Measurements from ENCODE around the gene METTL15.
"Not testable (repeated sequence)": the region's sequence is repeated elsewhere in the genome, so short reads cannot be mapped to it uniquely, and the experiment has no call there.

Gene METTL15

DNA sequence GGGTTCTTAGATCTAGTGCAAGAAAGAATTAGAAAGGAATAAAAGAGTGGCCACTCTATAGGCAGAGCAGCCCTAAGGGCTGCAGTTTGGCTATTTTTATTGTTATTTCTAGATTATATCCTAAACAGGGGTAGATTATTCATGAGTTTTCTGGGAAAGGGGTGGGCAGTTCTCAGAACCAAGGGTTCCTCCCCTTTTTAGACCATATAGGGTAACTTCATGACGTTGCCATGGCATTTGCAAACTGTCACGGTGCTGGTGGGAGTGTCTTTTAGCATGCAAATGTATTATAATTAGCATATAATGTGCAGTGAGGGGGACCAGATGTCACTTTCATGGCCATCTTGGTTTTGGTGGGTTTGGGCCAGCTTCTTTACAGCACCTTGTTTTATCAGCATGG lies 44.6 kb downstream of the METTL15 start:
- Histone ChIP-seq H3K27me3 (ENCODE audit: control insufficient read depth, insufficient read depth, low read length) (no peaks in the 10 kb centered on the region), H3K27ac (ENCODE audit: low read depth, low read length) (no peak overlapping the region), H3K9ac (ENCODE audit: low read length) (no peak overlapping the region), H3K36me3 (ENCODE audit: control insufficient read depth, insufficient read depth, low read length) (peaks cover 3% of the 10 kb centered on the region), H3K4me1 (ENCODE audit: control insufficient read depth, insufficient read depth, low read length) (no peaks in the 10 kb centered on the region), H3K4me3 (ENCODE audit: low read length) (no peak overlapping the region)

DNA sequence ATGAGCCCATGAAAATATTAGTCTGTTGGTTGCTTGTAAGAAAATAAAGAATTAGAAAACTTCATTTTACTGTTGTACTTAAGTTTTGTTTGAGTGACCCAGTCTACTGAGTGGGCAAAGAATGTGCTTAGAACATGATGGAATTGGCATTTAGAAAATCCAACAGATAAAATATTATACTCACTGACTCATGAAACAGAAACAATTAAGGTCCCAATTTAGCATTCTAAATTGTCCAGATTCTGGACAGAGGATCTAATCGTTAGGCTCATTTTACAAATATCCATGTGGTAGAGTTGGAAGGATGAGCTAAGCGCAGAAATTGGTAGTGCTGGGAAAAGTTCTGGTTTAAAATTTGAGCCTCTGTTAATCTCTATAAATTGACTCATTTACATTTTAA lies 45.4 kb downstream of the METTL15 start:
- H3K4me3 ChIP-seq (ENCODE audit: low read length) = no peak overlapping the region
- H3K27me3 ChIP-seq (ENCODE audit: control insufficient read depth, insufficient read depth, low read length) = no peaks in the 10 kb centered on the region
- H3K36me3 ChIP-seq (ENCODE audit: control insufficient read depth, insufficient read depth, low read length) = peaks cover 8% of the 10 kb centered on the region
- no peak overlapping the region for H3K27ac ChIP-seq (ENCODE audit: low read depth, low read length)
- H3K9ac ChIP-seq (ENCODE audit: low read length) = no peak overlapping the region
- no peaks in the 10 kb centered on the region for H3K4me1 ChIP-seq (ENCODE audit: control insufficient read depth, insufficient read depth, low read length)

DNA sequence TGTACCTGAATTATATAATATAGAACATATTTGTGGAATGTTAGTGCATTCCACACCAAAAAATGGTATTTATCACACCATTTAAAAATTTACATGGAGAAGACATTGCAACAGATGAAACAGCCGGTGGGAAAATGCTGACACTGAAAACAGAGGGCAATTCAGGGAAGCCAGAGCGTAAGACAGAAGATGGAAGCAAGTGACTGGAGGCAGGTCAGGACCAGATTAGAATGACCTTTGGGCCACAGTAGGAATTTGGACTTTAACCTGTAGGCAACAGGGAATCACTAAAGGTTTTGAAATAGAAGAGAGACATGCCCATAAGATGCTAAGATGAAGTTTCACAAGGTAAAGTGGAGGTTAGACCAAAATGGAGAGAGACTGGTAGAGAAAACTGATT lies 60.5 kb downstream of the METTL15 start:
- Histone ChIP-seq H3K9ac (ENCODE audit: low read length) (no peak overlapping the region), H3K27me3 (ENCODE audit: control insufficient read depth, insufficient read depth, low read length) (no peaks in the 10 kb centered on the region), H3K27ac (ENCODE audit: low read depth, low read length) (no peak overlapping the region), H3K4me3 (ENCODE audit: low read length) (no peak overlapping the region), H3K4me1 (ENCODE audit: control insufficient read depth, insufficient read depth, low read length) (no peaks in the 10 kb centered on the region), H3K36me3 (ENCODE audit: control insufficient read depth, insufficient read depth, low read length) (no peaks in the 10 kb centered on the region)

DNA sequence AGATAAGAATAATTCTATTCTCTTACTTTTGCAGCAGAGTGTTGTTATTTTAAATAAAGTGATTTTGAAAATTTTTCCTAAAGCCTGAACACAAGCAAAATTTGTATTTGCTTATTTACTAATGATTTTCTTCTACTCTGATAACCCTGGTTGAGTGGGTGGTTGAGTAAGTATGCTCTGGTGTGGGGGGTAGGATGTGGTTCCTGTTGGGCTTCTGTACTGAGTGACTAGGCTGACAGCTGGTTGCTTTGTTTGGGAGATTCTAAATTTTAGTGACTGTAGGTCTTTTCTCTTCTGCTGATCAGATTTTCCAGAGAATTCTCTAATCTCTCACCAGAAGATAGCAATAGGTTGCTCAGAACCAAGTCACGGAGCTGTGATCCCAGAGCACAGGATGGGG lies 61.6 kb downstream of the METTL15 start:
- Histone ChIP-seq H3K9ac (ENCODE audit: low read length) (no peak overlapping the region), H3K4me3 (ENCODE audit: low read length) (no peak overlapping the region), H3K27me3 (ENCODE audit: control insufficient read depth, insufficient read depth, low read length) (no peaks in the 10 kb centered on the region), H3K36me3 (ENCODE audit: control insufficient read depth, insufficient read depth, low read length) (no peaks in the 10 kb centered on the region), H3K27ac (ENCODE audit: low read depth, low read length) (no peak overlapping the region), H3K4me1 (ENCODE audit: control insufficient read depth, insufficient read depth, low read length) (no peaks in the 10 kb centered on the region)

DNA sequence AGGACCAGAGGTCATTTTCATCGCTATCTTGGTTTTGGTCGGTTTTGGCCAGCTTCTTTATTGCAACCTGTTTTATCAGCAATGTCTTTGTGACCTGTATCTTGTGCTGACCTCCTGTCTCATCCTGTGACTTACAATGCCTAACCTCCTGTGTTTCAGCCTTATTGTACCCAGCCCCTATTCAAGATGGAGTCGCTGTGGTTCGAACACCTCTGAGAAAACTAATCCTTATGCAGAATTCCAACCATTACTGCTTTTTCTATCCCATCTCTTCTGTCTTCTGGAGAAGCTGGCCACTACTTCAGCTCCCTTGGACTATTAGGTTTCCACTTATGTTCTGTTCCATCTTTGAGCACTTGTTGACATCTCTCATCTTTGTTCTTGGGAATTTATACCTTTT lies 62.6 kb downstream of the METTL15 start:
- Histone ChIP-seq H3K4me1 (ENCODE audit: control insufficient read depth, insufficient read depth, low read length) (no peaks in the 10 kb centered on the region), H3K27me3 (ENCODE audit: control insufficient read depth, insufficient read depth, low read length) (no peaks in the 10 kb centered on the region), H3K4me3 (ENCODE audit: low read length) (no peak overlapping the region), H3K27ac (ENCODE audit: low read depth, low read length) (no peak overlapping the region), H3K9ac (ENCODE audit: low read length) (no peak overlapping the region), H3K36me3 (ENCODE audit: control insufficient read depth, insufficient read depth, low read length) (no peaks in the 10 kb centered on the region)

DNA sequence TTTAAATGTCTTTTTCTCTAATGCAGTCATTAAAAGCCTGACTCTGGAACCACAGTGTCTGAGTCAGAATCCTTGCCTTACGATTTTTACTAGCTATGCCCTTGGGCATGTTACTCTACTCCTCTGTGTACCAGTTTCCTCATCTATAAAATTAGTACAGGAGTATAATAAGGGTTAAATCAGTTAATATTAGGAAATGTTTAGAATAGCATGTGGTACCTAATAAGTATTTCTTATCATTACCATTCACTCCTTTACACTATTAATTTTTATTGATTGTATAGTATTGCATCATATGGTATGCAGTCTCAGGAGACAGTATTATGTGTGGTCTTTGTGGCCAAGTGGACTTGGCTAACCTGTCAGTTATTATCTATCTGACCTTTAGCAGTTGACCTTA lies 68.2 kb downstream of the METTL15 start:
- Histone ChIP-seq H3K27ac (ENCODE audit: low read depth, low read length) (no peak overlapping the region), H3K36me3 (ENCODE audit: control insufficient read depth, insufficient read depth, low read length) (no peaks in the 10 kb centered on the region), H3K27me3 (ENCODE audit: control insufficient read depth, insufficient read depth, low read length) (no peaks in the 10 kb centered on the region), H3K9ac (ENCODE audit: low read length) (no peak overlapping the region), H3K4me1 (ENCODE audit: control insufficient read depth, insufficient read depth, low read length) (no peaks in the 10 kb centered on the region), H3K4me3 (ENCODE audit: low read length) (no peak overlapping the region)

DNA sequence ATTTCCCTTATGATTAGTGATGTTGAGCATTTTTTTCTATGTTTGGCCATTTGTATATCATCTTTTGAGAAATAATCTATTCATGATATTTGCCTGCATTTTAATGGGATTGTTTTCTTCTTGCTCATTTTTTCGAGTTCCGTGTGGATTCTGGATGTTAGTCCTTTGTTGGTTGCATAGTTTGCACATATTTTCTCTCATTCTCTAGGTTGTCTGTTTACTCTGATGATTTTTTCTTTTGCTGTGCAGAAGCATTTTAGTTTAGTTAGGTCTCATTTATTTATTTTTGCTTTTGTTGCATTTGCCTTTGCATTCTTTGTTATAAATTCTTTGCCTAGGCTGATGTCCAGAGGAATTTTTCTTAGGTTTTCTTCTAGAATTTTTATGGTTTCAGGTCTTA lies 87.3 kb downstream of the METTL15 start:
- Histone ChIP-seq H3K36me3 (ENCODE audit: control insufficient read depth, insufficient read depth, low read length) (no peaks in the 10 kb centered on the region), H3K27me3 (ENCODE audit: control insufficient read depth, insufficient read depth, low read length) (no peaks in the 10 kb centered on the region), H3K4me1 (ENCODE audit: control insufficient read depth, insufficient read depth, low read length) (no peaks in the 10 kb centered on the region), H3K9ac (ENCODE audit: low read length) (no peak overlapping the region), H3K4me3 (ENCODE audit: low read length) (no peak overlapping the region), H3K27ac (ENCODE audit: low read depth, low read length) (no peak overlapping the region)

DNA sequence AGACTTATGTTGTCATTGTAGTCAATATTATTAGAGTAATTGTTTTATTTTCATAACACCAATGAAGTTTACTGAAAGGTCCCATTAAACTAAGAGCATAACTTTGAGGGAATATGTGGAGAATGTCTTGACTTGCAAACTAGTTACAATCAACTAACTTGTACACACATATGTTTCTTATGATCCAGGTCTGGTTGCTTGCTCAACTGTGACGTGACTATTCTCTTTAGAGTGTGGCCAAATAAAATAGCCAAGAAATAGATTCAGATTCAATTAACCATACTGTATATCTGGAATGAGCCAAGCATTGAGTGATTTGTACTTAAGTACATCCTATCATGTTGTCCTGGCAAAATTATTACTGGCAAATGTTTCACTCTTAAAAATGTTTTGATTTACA lies 101.7 kb downstream of the METTL15 start:
- Histone ChIP-seq H3K9ac (ENCODE audit: low read length) (no peak overlapping the region), H3K27me3 (ENCODE audit: control insufficient read depth, insufficient read depth, low read length) (no peaks in the 10 kb centered on the region), H3K36me3 (ENCODE audit: control insufficient read depth, insufficient read depth, low read length) (no peaks in the 10 kb centered on the region), H3K27ac (ENCODE audit: low read depth, low read length) (no peak overlapping the region), H3K4me3 (ENCODE audit: low read length) (no peak overlapping the region), H3K4me1 (ENCODE audit: control insufficient read depth, insufficient read depth, low read length) (no peaks in the 10 kb centered on the region)

DNA sequence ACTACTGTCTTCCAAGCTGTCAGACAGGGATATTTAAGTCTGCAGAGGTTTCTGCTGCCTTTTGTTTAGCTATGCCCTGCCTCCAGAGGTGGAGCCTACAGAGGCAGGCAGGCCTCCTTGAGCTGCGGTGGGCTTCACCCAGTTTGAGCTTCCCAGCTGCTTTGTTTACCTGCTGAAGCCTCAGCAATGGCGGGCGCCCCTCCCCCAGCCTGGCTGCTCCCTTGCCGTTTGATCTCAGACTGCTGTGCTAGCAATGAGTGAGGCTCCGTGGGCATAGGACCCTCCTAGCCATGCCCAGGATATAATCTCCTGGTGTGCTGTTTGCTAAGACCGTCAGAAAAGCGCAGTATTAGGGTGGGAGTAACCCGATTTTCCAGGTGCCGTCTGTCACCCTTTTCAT lies 113.9 kb downstream of the METTL15 start:
- not testable (repeated sequence) for H3K4me1 ChIP-seq (ENCODE audit: control insufficient read depth, insufficient read depth, low read length); H3K27me3 ChIP-seq (ENCODE audit: control insufficient read depth, insufficient read depth, low read length); H3K9ac ChIP-seq (ENCODE audit: low read length); H3K4me3 ChIP-seq (ENCODE audit: low read length); H3K27ac ChIP-seq (ENCODE audit: low read depth, low read length); H3K36me3 ChIP-seq (ENCODE audit: control insufficient read depth, insufficient read depth, low read length)

DNA sequence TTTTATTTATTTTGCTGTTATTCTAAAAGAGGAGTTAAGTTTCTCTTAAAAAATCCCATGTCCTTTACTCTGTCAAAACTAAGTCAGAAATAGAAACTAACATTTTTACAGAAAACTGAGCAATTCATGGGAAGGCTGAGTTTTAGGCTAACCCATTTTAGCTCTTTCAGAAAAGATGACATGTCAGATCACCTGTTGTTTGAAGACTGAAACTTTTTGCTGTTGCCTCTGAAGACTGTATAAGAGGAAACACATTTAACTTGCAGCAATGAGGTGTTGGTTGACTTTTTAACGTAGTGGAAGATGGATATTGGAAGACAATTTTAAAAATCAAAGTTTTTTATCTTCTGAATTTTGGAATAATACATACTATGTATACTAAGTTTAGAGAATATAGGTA lies 115.4 kb downstream of the METTL15 start:
- Histone ChIP-seq H3K4me3 (ENCODE audit: low read length) (no peak overlapping the region), H3K27ac (ENCODE audit: low read depth, low read length) (no peak overlapping the region), H3K36me3 (ENCODE audit: control insufficient read depth, insufficient read depth, low read length) (no peaks in the 10 kb centered on the region), H3K9ac (ENCODE audit: low read length) (no peak overlapping the region), H3K27me3 (ENCODE audit: control insufficient read depth, insufficient read depth, low read length) (no peaks in the 10 kb centered on the region), H3K4me1 (ENCODE audit: control insufficient read depth, insufficient read depth, low read length) (peaks cover 2% of the 10 kb centered on the region)

DNA sequence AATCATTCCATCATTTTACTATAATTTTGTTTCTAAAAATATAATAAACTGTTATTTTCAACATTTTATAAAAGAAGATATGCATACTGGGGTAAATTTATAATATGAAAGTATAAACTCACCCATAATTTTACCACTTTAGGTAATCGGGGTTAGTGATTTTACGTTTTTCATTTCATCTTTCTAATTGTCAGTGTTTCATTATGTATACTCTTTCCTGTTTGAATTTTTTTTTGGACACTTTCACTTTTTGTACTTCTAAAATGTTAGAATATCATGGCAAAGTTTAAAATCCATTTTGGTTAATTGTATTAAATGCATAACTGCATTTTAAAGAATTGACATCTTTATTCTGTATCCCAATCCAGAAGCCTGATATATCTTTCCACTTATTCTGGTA lies 115.8 kb downstream of the METTL15 start:
- no peaks in the 10 kb centered on the region for H3K36me3 ChIP-seq (ENCODE audit: control insufficient read depth, insufficient read depth, low read length)
- H3K4me3 ChIP-seq (ENCODE audit: low read length) = no peak overlapping the region
- no peaks in the 10 kb centered on the region for H3K27me3 ChIP-seq (ENCODE audit: control insufficient read depth, insufficient read depth, low read length)
- peaks cover 2% of the 10 kb centered on the region for H3K4me1 ChIP-seq (ENCODE audit: control insufficient read depth, insufficient read depth, low read length)
- H3K27ac ChIP-seq (ENCODE audit: low read depth, low read length) = no peak overlapping the region
- no peak overlapping the region for H3K9ac ChIP-seq (ENCODE audit: low read length)

DNA sequence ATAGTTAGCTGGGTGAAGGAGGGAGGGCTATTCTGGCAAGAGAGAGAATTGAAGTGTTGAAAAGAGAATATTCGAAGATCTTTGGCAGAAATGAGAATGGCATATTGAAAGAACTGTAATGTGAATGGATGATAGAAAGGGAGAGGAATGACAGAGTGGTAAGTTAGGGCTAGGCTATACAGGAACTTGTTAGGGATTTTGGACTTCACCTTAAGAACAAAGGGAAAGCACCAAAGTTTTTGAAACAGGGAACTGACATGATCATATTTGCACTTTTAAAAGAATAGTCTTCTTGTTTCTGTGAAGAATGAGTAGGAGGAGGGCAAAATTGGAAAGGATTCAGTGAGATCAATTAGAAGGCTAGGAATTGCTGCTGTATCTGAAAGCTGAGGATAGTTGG lies 119.3 kb downstream of the METTL15 start:
- Histone ChIP-seq H3K27ac (ENCODE audit: low read depth, low read length) (no peak overlapping the region), H3K9ac (ENCODE audit: low read length) (no peak overlapping the region), H3K27me3 (ENCODE audit: control insufficient read depth, insufficient read depth, low read length) (no peaks in the 10 kb centered on the region), H3K36me3 (ENCODE audit: control insufficient read depth, insufficient read depth, low read length) (no peaks in the 10 kb centered on the region), H3K4me3 (ENCODE audit: low read length) (no peak overlapping the region), H3K4me1 (ENCODE audit: control insufficient read depth, insufficient read depth, low read length) (peaks cover 2% of the 10 kb centered on the region)

DNA sequence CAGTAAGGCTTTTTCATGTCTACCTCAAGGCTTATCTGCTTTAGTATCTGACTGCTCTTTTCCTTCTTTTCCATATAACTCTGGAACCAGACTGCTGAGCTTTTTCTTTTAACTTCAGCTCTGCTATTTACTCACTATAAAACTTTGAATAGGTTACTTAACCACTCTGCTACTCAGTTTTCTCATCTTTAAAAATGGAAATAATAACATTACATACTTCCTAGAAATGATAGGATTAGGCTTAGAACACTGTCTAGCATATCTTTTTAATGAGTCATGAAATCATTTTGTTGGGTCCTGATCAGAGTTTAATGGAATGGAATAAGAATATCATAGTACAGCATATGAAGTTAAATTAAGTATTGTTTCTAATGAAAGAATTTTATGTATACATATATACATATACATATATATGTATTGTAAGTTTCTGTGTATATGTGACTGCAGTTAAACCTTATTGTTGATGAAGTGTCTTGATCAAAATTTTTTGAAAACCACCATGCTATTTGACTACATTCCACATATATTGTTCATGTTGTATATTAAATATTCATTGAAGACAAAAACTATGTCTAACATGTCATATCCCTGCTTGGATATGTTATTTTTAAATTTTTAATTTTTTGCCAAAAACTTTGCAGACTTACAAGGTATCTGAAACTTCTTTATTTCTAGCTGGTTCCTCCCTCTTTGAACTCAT lies 120.2 kb downstream of the METTL15 start:
- Histone ChIP-seq H3K4me1 (ENCODE audit: control insufficient read depth, insufficient read depth, low read length) (peaks cover 2% of the 10 kb centered on the region), H3K27me3 (ENCODE audit: control insufficient read depth, insufficient read depth, low read length) (no peaks in the 10 kb centered on the region), H3K9ac (ENCODE audit: low read length) (no peak overlapping the region), H3K27ac (ENCODE audit: low read depth, low read length) (no peak overlapping the region), H3K4me3 (ENCODE audit: low read length) (no peak overlapping the region), H3K36me3 (ENCODE audit: control insufficient read depth, insufficient read depth, low read length) (no peaks in the 10 kb centered on the region)

Data from rectal smooth muscle tissue (tissue), 1 donor.